ENCODE results near the gene BLTP1.

The BLTP1 gene

GRCh38 chr4:122139139-122139538 lies 13.0 kb upstream of the BLTP1 start:
- no peaks in the 10 kb centered on the region for H3K9me3 ChIP-seq (ENCODE audit: control insufficient read depth, insufficient read depth, low read depth, low read length)
- H3K4me1 ChIP-seq (ENCODE audit: control insufficient read depth, insufficient read depth, low read length), result no peaks in the 10 kb centered on the region
- CTCF ChIA-PET, result no interaction called here
- no peaks in the 10 kb centered on the region for H3K36me3 ChIP-seq (ENCODE audit: control insufficient read depth in 2 of 2, insufficient read depth in 1 of 2, low read length in 2 of 2)
- POLR2A ChIA-PET, result no interaction called here
- no peak overlapping the region for H3K27ac ChIP-seq (ENCODE audit: extremely low read depth, low read depth, low read length)
- TF ChIP-seq, protein P1, sequence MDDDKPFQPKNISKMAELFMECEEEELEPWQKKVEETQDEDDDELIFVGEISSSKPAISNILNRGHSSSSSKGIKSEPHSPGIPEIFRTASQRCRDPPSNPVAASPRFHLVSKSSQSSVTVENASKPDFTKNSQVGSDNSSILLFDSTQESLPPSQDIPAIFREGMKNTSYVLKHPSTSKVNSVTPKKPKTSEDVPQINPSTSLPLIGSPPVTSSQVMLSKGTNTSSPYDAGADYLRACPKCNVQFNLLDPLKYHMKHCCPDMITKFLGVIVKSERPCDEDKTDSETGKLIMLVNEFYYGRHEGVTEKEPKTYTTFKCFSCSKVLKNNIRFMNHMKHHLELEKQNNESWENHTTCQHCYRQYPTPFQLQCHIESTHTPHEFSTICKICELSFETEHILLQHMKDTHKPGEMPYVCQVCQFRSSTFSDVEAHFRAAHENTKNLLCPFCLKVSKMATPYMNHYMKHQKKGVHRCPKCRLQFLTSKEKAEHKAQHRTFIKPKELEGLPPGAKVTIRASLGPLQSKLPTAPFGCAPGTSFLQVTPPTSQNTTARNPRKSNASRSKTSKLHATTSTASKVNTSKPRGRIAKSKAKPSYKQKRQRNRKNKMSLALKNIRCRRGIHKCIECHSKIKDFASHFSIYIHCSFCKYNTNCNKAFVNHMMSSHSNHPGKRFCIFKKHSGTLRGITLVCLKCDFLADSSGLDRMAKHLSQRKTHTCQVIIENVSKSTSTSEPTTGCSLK (tag by site-specific recombination; IDR thresholded peaks at IDR 0.05), result no peak
- TF ChIP-seq ZBTB20 (tag by site-specific recombination; IDR thresholded peaks at IDR 0.05) (no peak), HOXA7 (CRISPR knock-in tag; IDR thresholded peaks at IDR 0.05; ENCODE audit: borderline replicate concordance) (no peak)
- H3K4me3 ChIP-seq (ENCODE audit: low read depth, low read length), result no peak overlapping the region

DNA sequence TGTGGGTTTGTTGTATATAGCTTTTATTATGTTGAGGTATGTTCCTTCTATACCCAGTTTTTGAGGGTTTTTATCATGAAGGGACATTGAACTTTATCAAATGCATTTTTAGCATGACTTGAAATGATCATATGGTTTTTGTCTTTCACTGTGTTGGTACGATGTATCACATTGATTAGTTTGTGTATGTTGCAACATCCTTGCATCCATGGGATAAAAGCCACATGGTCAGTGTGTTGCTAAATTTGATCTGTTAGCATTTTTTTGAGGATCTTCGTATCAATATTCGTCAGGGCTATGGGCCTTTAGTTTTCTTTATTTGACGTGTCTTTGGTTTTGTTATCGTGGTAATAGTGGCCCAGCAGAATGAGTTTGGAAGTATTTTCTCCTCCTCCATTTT lies 11.3 kb upstream of the BLTP1 start:
- no peak overlapping the region for H3K27ac ChIP-seq (ENCODE audit: extremely low read depth, low read depth, low read length)
- no peak for TF ChIP-seq ZNF10 (tag by site-specific recombination; IDR thresholded peaks at IDR 0.05)
- no peak for TF ChIP-seq ZNF311 (tag by site-specific recombination; IDR thresholded peaks at IDR 0.05; ENCODE audit: borderline replicate concordance)
- TF ChIP-seq BCL11A (tag by site-specific recombination; IDR thresholded peaks at IDR 0.05; ENCODE audit: low read depth), result no peak
- no peak overlapping the region for H3K4me3 ChIP-seq (ENCODE audit: low read depth, low read length)
- no peaks in the 10 kb centered on the region for H3K4me1 ChIP-seq (ENCODE audit: control insufficient read depth, insufficient read depth, low read length)
- H3K9me3 ChIP-seq (ENCODE audit: control insufficient read depth, insufficient read depth, low read depth, low read length), result no peaks in the 10 kb centered on the region
- CTCF ChIA-PET, result no interaction called here
- H3K36me3 ChIP-seq (ENCODE audit: control insufficient read depth in 2 of 2, insufficient read depth in 1 of 2, low read length in 2 of 2), result no peaks in the 10 kb centered on the region
- POLR2A ChIA-PET, result no interaction called here

- ChIA-PET POLR2A (no interaction called here), CTCF (no interaction called here)
- H3K36me3 ChIP-seq (ENCODE audit: control insufficient read depth in 2 of 2, insufficient read depth in 1 of 2, low read length in 2 of 2), result no peaks in the 10 kb centered on the region
- no peak overlapping the region for H3K4me3 ChIP-seq (ENCODE audit: low read depth, low read length)
- H3K4me1 ChIP-seq (ENCODE audit: control insufficient read depth, insufficient read depth, low read length), result no peaks in the 10 kb centered on the region
- no peak overlapping the region for H3K27ac ChIP-seq (ENCODE audit: extremely low read depth, low read depth, low read length)
- no peaks in the 10 kb centered on the region for H3K9me3 ChIP-seq (ENCODE audit: control insufficient read depth, insufficient read depth, low read depth, low read length)
- TF ChIP-seq, protein P2, sequence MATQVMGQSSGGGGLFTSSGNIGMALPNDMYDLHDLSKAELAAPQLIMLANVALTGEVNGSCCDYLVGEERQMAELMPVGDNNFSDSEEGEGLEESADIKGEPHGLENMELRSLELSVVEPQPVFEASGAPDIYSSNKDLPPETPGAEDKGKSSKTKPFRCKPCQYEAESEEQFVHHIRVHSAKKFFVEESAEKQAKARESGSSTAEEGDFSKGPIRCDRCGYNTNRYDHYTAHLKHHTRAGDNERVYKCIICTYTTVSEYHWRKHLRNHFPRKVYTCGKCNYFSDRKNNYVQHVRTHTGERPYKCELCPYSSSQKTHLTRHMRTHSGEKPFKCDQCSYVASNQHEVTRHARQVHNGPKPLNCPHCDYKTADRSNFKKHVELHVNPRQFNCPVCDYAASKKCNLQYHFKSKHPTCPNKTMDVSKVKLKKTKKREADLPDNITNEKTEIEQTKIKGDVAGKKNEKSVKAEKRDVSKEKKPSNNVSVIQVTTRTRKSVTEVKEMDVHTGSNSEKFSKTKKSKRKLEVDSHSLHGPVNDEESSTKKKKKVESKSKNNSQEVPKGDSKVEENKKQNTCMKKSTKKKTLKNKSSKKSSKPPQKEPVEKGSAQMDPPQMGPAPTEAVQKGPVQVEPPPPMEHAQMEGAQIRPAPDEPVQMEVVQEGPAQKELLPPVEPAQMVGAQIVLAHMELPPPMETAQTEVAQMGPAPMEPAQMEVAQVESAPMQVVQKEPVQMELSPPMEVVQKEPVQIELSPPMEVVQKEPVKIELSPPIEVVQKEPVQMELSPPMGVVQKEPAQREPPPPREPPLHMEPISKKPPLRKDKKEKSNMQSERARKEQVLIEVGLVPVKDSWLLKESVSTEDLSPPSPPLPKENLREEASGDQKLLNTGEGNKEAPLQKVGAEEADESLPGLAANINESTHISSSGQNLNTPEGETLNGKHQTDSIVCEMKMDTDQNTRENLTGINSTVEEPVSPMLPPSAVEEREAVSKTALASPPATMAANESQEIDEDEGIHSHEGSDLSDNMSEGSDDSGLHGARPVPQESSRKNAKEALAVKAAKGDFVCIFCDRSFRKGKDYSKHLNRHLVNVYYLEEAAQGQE (tag by site-specific recombination; IDR thresholded peaks at IDR 0.05), result peak; percentile 78
- TF ChIP-seq, protein P3, sequence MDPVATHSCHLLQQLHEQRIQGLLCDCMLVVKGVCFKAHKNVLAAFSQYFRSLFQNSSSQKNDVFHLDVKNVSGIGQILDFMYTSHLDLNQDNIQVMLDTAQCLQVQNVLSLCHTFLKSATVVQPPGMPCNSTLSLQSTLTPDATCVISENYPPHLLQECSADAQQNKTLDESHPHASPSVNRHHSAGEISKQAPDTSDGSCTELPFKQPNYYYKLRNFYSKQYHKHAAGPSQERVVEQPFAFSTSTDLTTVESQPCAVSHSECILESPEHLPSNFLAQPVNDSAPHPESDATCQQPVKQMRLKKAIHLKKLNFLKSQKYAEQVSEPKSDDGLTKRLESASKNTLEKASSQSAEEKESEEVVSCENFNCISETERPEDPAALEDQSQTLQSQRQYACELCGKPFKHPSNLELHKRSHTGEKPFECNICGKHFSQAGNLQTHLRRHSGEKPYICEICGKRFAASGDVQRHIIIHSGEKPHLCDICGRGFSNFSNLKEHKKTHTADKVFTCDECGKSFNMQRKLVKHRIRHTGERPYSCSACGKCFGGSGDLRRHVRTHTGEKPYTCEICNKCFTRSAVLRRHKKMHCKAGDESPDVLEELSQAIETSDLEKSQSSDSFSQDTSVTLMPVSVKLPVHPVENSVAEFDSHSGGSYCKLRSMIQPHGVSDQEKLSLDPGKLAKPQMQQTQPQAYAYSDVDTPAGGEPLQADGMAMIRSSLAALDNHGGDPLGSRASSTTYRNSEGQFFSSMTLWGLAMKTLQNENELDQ (tag by site-specific recombination; IDR thresholded peaks at IDR 0.05; ENCODE audit: low read depth), result no peak
- no peak for TF ChIP-seq EGR2 (tag by site-specific recombination; IDR thresholded peaks at IDR 0.05; ENCODE audit: low read depth)
Observed at GRCh38 chr4:122142687-122143086, 9.4 kb upstream of the BLTP1 start.

DNA sequence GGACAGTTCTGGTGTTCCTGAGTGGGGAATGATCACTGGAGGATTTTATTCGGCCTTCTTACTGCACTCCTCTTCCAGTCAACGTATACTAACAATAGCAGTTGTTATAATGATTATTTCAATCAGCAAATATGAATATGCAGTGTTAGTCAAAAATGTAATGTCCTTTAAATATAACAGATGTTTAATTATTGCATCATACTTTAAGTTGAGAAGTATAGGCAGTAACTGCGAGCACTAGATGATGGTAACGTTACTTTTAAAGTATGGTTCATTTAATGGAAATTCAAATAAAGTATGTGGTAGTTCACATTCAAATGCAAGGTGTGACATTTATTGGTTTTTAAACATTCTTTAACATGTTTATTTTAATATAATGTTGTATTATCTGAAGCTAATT lies 5.5 kb upstream of the BLTP1 start:
- ChIA-PET POLR2A (no interaction called here), CTCF (no interaction called here)
- TF ChIP-seq PRDM10 (tag by site-specific recombination; IDR thresholded peaks at IDR 0.05), result no peak
- TF ChIP-seq ZNF350 (tag by site-specific recombination; IDR thresholded peaks at IDR 0.05), result no peak
- TF ChIP-seq, protein P4, sequence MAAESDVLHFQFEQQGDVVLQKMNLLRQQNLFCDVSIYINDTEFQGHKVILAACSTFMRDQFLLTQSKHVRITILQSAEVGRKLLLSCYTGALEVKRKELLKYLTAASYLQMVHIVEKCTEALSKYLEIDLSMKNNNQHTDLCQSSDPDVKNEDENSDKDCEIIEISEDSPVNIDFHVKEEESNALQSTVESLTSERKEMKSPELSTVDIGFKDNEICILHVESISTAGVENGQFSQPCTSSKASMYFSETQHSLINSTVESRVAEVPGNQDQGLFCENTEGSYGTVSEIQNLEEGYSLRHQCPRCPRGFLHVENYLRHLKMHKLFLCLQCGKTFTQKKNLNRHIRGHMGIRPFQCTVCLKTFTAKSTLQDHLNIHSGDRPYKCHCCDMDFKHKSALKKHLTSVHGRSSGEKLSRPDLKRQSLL (tag by site-specific recombination; IDR thresholded peaks at IDR 0.05), result no peak
- TF ChIP-seq GLIS2 (tag by site-specific recombination; IDR thresholded peaks at IDR 0.05), result no peak
- no peak for TF ChIP-seq ZNF530 (tag by site-specific recombination; IDR thresholded peaks at IDR 0.05; ENCODE audit: low read depth)
- TF ChIP-seq ZIC2 (tag by site-specific recombination; IDR thresholded peaks at IDR 0.05), result no peak

More for the DNA sequence above, 5.5 kb upstream of the BLTP1 start:
- no peaks in the 10 kb centered on the region for H3K36me3 ChIP-seq (ENCODE audit: control insufficient read depth in 2 of 2, insufficient read depth in 1 of 2, low read length in 2 of 2)
- H3K4me3 ChIP-seq (ENCODE audit: low read depth, low read length), result no peak overlapping the region
- H3K27ac ChIP-seq (ENCODE audit: extremely low read depth, low read depth, low read length), result no peak overlapping the region
- H3K4me1 ChIP-seq (ENCODE audit: control insufficient read depth, insufficient read depth, low read length), result no peaks in the 10 kb centered on the region
- no peaks in the 10 kb centered on the region for H3K9me3 ChIP-seq (ENCODE audit: control insufficient read depth, insufficient read depth, low read depth, low read length)
